Hematopoietic multipotent progenitor cell treated with erythropoietin and hydrocortisone succinate and interleukin-3 and kit ligand, for 15 days (in vitro differentiated cells): ENCODE measurements around the gene SP4.
A peak's percentile ranks its signal among the peaks of the same experiment; 100 is the strongest.

Experiments
- DNase-seq: peaks from one replicate; pipeline ENCODE4 v3.0.0-alpha.2; 2015; ENCODE audit warnings: low spot score

SP4 gene

GRCh38 chr7:21443149-21443841 lies 15.4 kb downstream of the SP4 start:
- DNase-seq, result no peak

- DNase-seq, result no peak
Measured at GRCh38 chr7:21448974-21449373, 21.1 kb downstream of the SP4 start.

GRCh38 chr7:21450076-21450475 lies 22.2 kb downstream of the SP4 start:
- DNase-seq, result no peak

GRCh38 chr7:21450941-21451340 lies 23.1 kb downstream of the SP4 start:
- DNase-seq, result no peak

- DNase-seq, result no peak
Measured at GRCh38 chr7:21454182-21454581, 26.3 kb downstream of the SP4 start.

- no peak for DNase-seq
Measured at GRCh38 chr7:21454906-21455305, 27.0 kb downstream of the SP4 start.

- DNase-seq, result no peak
Measured at GRCh38 chr7:21461282-21461681, 33.4 kb downstream of the SP4 start.

GRCh38 chr7:21462081-21462480 lies 34.2 kb downstream of the SP4 start:
- no peak for DNase-seq

- no peak for DNase-seq
Measured at GRCh38 chr7:21463524-21463923, 35.6 kb downstream of the SP4 start.

- DNase-seq, result no peak
Measured at GRCh38 chr7:21468969-21469368, 41.1 kb downstream of the SP4 start.

GRCh38 chr7:21469894-21470293 lies 42.0 kb downstream of the SP4 start:
- no peak for DNase-seq

GRCh38 chr7:21472029-21472428 lies 44.1 kb downstream of the SP4 start:
- DNase-seq, result no peak

- no peak for DNase-seq
Measured at GRCh38 chr7:21476429-21476828, 48.5 kb downstream of the SP4 start.

- no peak for DNase-seq
Measured at GRCh38 chr7:21480693-21481403, 53.0 kb downstream of the SP4 start.

- no peak for DNase-seq
Measured at GRCh38 chr7:21486511-21486910, 58.6 kb downstream of the SP4 start.

- no peak for DNase-seq
Measured at GRCh38 chr7:21495731-21496130, 67.8 kb downstream of the SP4 start.

GRCh38 chr7:21497072-21497471 lies 69.2 kb downstream of the SP4 start:
- DNase-seq, result no peak

- DNase-seq, result no peak
Measured at GRCh38 chr7:21500117-21500832, 72.4 kb downstream of the SP4 start.

GRCh38 chr7:21504021-21504420 lies 76.1 kb downstream of the SP4 start:
- DNase-seq, result no peak

- DNase-seq, result peak; percentile 68
Measured at GRCh38 chr7:21507627-21508343, 79.9 kb downstream of the SP4 start.

- no peak for DNase-seq
Measured at GRCh38 chr7:21508538-21508937, 80.7 kb downstream of the SP4 start.

- no peak for DNase-seq
Measured at GRCh38 chr7:21514062-21514461, 86.2 kb downstream of the SP4 start.

GRCh38 chr7:21524680-21525079 lies 96.8 kb downstream of the SP4 start:
- DNase-seq, result no peak
